ENCODE results near the gene RNF152. TPM values are rescaled to one million over a fixed set of nuclear protein-coding genes. Genes with fewer than 3 reads are reported as not detected.

Gene RNF152
- total RNA-seq, 1 donor from 2014 or later = 8.4 TPM

GRCh38 chr18:61853855-61854254 is 39.0 kb downstream of the RNF152 start:
- Mint-ChIP-seq H3K4me1 (peaks cover 6% of the 10 kb centered on the region), H3K9me3 (no peaks in the 10 kb centered on the region), H3K36me3 (ENCODE audit: low read depth) (no peaks in the 10 kb centered on the region), H3K4me3 (no peak overlapping the region), H3K27ac (ENCODE audit: unreplicated experiment) (no peak overlapping the region), H3K27me3 (ENCODE audit: low read depth) (no peaks in the 10 kb centered on the region)
- TF ChIP-seq CTCF (conservative IDR thresholded peaks at IDR 0.05) = no peak
- no peak for DNase-seq (ENCODE audit: low read depth, low spot score)

GRCh38 chr18:61852496-61852895 is 40.3 kb downstream of the RNF152 start:
- no peak overlapping the region for H3K4me3 Mint-ChIP-seq
- H3K27me3 Mint-ChIP-seq (ENCODE audit: low read depth) = no peaks in the 10 kb centered on the region
- H3K4me1 Mint-ChIP-seq = peaks cover 6% of the 10 kb centered on the region
- no peak for TF ChIP-seq CTCF (conservative IDR thresholded peaks at IDR 0.05)
- no peaks in the 10 kb centered on the region for H3K9me3 Mint-ChIP-seq
- no peak for DNase-seq (ENCODE audit: low read depth, low spot score)
- no peak overlapping the region for H3K27ac Mint-ChIP-seq (ENCODE audit: unreplicated experiment)
- H3K36me3 Mint-ChIP-seq (ENCODE audit: low read depth) = no peaks in the 10 kb centered on the region

- H3K27me3 Mint-ChIP-seq (ENCODE audit: low read depth) = no peaks in the 10 kb centered on the region
- H3K4me1 Mint-ChIP-seq = peaks cover 6% of the 10 kb centered on the region
- no peak overlapping the region for H3K27ac Mint-ChIP-seq (ENCODE audit: unreplicated experiment)
- H3K4me3 Mint-ChIP-seq = no peak overlapping the region
- no peak for DNase-seq (ENCODE audit: low read depth, low spot score)
- no peaks in the 10 kb centered on the region for H3K36me3 Mint-ChIP-seq (ENCODE audit: low read depth)
- TF ChIP-seq CTCF (conservative IDR thresholded peaks at IDR 0.05) = no peak
- no peaks in the 10 kb centered on the region for H3K9me3 Mint-ChIP-seq
These were observed 40.8 kb downstream of the RNF152 start for GRCh38 chr18:61851940-61852451.

GRCh38 chr18:61851279-61851678 is 41.5 kb downstream of the RNF152 start:
- Mint-ChIP-seq H3K27me3 (ENCODE audit: low read depth) (no peaks in the 10 kb centered on the region), H3K36me3 (ENCODE audit: low read depth) (no peaks in the 10 kb centered on the region), H3K4me3 (no peak overlapping the region), H3K4me1 (peaks cover 6% of the 10 kb centered on the region), H3K9me3 (no peaks in the 10 kb centered on the region), H3K27ac (ENCODE audit: unreplicated experiment) (no peak overlapping the region)
- no peak for TF ChIP-seq CTCF (conservative IDR thresholded peaks at IDR 0.05)
- DNase-seq (ENCODE audit: low read depth, low spot score) = no peak

GRCh38 chr18:61850756-61851155 is 42.1 kb downstream of the RNF152 start:
- Mint-ChIP-seq H3K4me3 (no peak overlapping the region), H3K9me3 (no peaks in the 10 kb centered on the region), H3K4me1 (peaks cover 6% of the 10 kb centered on the region), H3K36me3 (ENCODE audit: low read depth) (no peaks in the 10 kb centered on the region), H3K27me3 (ENCODE audit: low read depth) (no peaks in the 10 kb centered on the region), H3K27ac (ENCODE audit: unreplicated experiment) (no peak overlapping the region)
- no peak for TF ChIP-seq CTCF (conservative IDR thresholded peaks at IDR 0.05)
- no peak for DNase-seq (ENCODE audit: low read depth, low spot score)

Data from neural crest cell (in vitro differentiated cells).